ENCODE measurements around the gene IGFL4. TPM values are rescaled to one million over a fixed set of nuclear protein-coding genes. Genes with fewer than 3 reads are reported as not detected.

The IGFL4 gene
- total and polyA plus RNA-seq, 2 of the 8 experiments (the other 6 are each of a cell fraction or from before 2014, with no cell fraction given), result 0.05 to 0.11 TPM

DNA sequence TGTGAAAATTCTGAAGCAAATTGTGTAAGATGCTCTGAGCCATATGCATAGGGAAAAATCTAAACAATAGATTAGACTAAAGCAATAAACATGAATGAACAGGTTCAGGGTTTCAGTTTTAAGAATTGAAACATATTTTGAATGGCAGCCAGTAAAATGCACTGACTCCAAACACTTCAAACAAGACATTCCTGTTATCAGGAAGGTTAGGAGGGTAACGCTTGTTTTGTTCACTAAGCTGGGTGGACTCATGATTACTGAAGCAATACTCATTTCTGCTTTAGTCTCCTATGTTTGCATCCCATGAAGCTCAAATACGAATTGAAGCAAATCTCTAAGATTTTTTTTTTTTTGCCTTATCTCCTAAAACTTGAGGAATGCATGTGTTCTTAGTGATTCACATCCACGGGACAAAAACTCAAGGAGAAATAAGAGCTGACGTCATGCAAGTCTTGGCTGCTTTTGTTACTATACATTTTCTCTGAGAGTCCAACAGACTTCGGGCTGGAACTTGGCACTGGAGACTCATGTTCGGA is 29.1 kb upstream of the IGFL4 start:
- Histone ChIP-seq H4K8ac (ENCODE audit: extremely low read depth, insufficient read depth, low read length) (no peak overlapping the region), H3K9ac (replicated peaks in 1 of 4; ENCODE audit: extremely low read depth in 1 of 4, low read depth in 3 of 4, low read length in 3 of 4) (no peak overlapping the region), H3K36me3 (ENCODE audit: control insufficient read depth in 2 of 4, insufficient read depth in 4 of 4, low read length in 3 of 4) (no peaks in the 10 kb centered on the region), H2AK5ac (ENCODE audit: low read depth, low read length) (no peak overlapping the region), H3K23ac (ENCODE audit: insufficient read length) (no peak overlapping the region), H4K91ac (replicated peaks; ENCODE audit: insufficient read length, low read length) (no peak overlapping the region), H3K4me1 (replicated peaks in 1 of 4; ENCODE audit: control insufficient read depth in 3 of 4, insufficient read depth in 4 of 4, low read length in 3 of 4) (no peaks in the 10 kb centered on the region), H3K4me3 (ENCODE audit: extremely low read depth in 1 of 4, insufficient read depth in 2 of 4, low read depth in 3 of 4, low read length in 4 of 4) (no peak overlapping the region), H2BK12ac (ENCODE audit: low read depth, low read length) (no peak overlapping the region), H2BK15ac (ENCODE audit: low read length) (no peak overlapping the region), H3K4me2 (ENCODE audit: insufficient read depth in 1 of 2, low read depth in 2 of 2, low read length in 2 of 2) (no peak overlapping the region), H3K14ac (ENCODE audit: insufficient read length) (no peak overlapping the region), H3K79me2 (ENCODE audit: control insufficient read depth in 1 of 2, insufficient read depth in 2 of 2, low read length in 2 of 2) (no peaks in the 10 kb centered on the region), H3K9me3 (ENCODE audit: insufficient read depth in 2 of 2, low read depth in 1 of 2, low read length in 1 of 2) (no peaks in the 10 kb centered on the region), H3K56ac (replicated peaks; ENCODE audit: insufficient read length, low read depth, low read length) (no peak overlapping the region), H3K27ac (ENCODE audit: low read depth, low read length) (no peak overlapping the region), H3K23me2 (ENCODE audit: low read depth, low read length) (no peaks in the 10 kb centered on the region), H2BK120ac (replicated peaks; ENCODE audit: low read depth, low read length) (no peak overlapping the region), H2BK20ac (ENCODE audit: low read length) (no peak overlapping the region), H4K20me1 (replicated peaks in 1 of 2; ENCODE audit: control insufficient read depth in 1 of 2, insufficient read depth in 2 of 2, low read length in 2 of 2) (no peaks in the 10 kb centered on the region), H2BK5ac (ENCODE audit: low read depth, low read length) (no peak overlapping the region), H3K27me3 (replicated peaks in 1 of 4; ENCODE audit: control insufficient read depth in 3 of 4, extremely low read depth in 1 of 4, insufficient read depth in 3 of 4, low read length in 3 of 4) (no peaks in the 10 kb centered on the region; a peak in 2 of 7 replicates), H2AFZ (ENCODE audit: low read length) (no peak overlapping the region), H3K18ac (ENCODE audit: extremely low read depth, low read length) (no peak overlapping the region), H4K5ac (ENCODE audit: insufficient read length, low read depth, low read length) (no peak overlapping the region), H3K4ac (replicated peaks; ENCODE audit: insufficient read length, low read depth, low read length) (no peak overlapping the region), H3K79me1 (ENCODE audit: low read depth, low read length) (no peaks in the 10 kb centered on the region)
- POLR2A ChIA-PET (ENCODE audit: partially characterized antibody), result interaction anchor here (0.9 kb wide), 1 partner anchor 10 kb away, joined by 4 read pairs; no protein-coding TSS in a partner anchor
- FAIRE-seq, result no peak
- CTCF ChIA-PET (ENCODE audit: partially characterized antibody), result interaction anchor here (1.0 to 6.1 kb wide), 7 partner anchors 9 to 253 kb away, joined by 3 to 38 read pairs (median 6); no protein-coding TSS in a partner anchor
- WGBS, 2 experiments (ENCODE audit: extremely low coverage in 1 of 2, insufficient coverage in 1 of 2, insufficient read length in 1 of 2, insufficient replicate concordance in 2 of 2, low coverage in 1 of 2, low lambda C conversion rate in 2 of 2, missing lambda C conversion rate in 1 of 2), result 82% methylated on average over 6 of the region's 6 CpGs; no CpG with 5 or more reads in 1 of the 2 experiments
- no peak for DNase-seq (ENCODE audit: low read depth in 1 of 2, low spot score in 2 of 2)
- TF ChIP-seq ASH2L (IDR thresholded peaks at IDR 0.05; ENCODE audit: low read length), result no peak
- no peak for TF ChIP-seq SUZ12 (IDR thresholded peaks at IDR 0.05; ENCODE audit: low read length)
- no peak for TF ChIP-seq BCL11A (IDR thresholded peaks at IDR 0.05; ENCODE audit: low read depth in 2 of 2, low read length in 2 of 2)
- TF ChIP-seq JUN (IDR thresholded peaks at IDR 0.05; ENCODE audit: low read depth, low read length), result no peak
- no peak for TF ChIP-seq RNF2 (IDR thresholded peaks at IDR 0.05; ENCODE audit: borderline replicate concordance, low read depth, low read length, missing control alignments, poor library complexity, severe bottlenecking)
- no peak for TF ChIP-seq BACH1 (IDR thresholded peaks at IDR 0.05; ENCODE audit: low read length)
- TF ChIP-seq, protein P1, sequence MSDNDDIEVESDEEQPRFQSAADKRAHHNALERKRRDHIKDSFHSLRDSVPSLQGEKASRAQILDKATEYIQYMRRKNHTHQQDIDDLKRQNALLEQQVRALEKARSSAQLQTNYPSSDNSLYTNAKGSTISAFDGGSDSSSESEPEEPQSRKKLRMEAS (IDR thresholded peaks at IDR 0.05), result no peak
- TF ChIP-seq, protein P2, sequence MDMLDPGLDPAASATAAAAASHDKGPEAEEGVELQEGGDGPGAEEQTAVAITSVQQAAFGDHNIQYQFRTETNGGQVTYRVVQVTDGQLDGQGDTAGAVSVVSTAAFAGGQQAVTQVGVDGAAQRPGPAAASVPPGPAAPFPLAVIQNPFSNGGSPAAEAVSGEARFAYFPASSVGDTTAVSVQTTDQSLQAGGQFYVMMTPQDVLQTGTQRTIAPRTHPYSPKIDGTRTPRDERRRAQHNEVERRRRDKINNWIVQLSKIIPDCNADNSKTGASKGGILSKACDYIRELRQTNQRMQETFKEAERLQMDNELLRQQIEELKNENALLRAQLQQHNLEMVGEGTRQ (IDR thresholded peaks at IDR 0.05; ENCODE audit: low read length), result no peak
- no peak for TF ChIP-seq POU5F1 (IDR thresholded peaks at IDR 0.05; ENCODE audit: low read depth, low read length)
- TF ChIP-seq TEAD4 (IDR thresholded peaks at IDR 0.05; ENCODE audit: low read depth, low read length), result no peak
- no peak for TF ChIP-seq RAD21 (IDR thresholded peaks at IDR 0.05 in 1 of 2, conservative IDR thresholded peaks at IDR 0.05 in 1 of 2; ENCODE audit: low read depth in 2 of 2, low read length in 2 of 2)
- TF ChIP-seq EZH2 (IDR thresholded peaks at IDR 0.05; ENCODE audit: low read depth, low read length, severe bottlenecking), result no peak
